Astrocyte (in vitro differentiated cells and primary cell): ENCODE data around the gene OTULINL. TPM values are rescaled to one million over a fixed set of nuclear protein-coding genes. Genes with fewer than 3 reads are reported as not detected.

Experiments used
- DNase-seq: peaks from one replicate; pipeline ENCODE4 v3.0.0-alpha.2; 2010; ENCODE audit warnings: low read depth
- FAIRE-seq: peaks from 2 replicates; lab custom pipeline; 2011; peaks lifted over from hg19 to GRCh38; lab: Jason Lieb, UNC
- H2AFZ ChIP-seq: 2 replicates; pipeline ENCODE4 v1.6.0; 2012; ENCODE audit warnings: low read depth, low read length, inconsistent platforms
- H3K27ac ChIP-seq: 2 replicates; pipeline ENCODE4 v1.5.1; 2011; ENCODE audit warnings: low read depth, low read length, inconsistent platforms
- H3K27me3 ChIP-seq: 2 replicates; pipeline ENCODE4 v1.6.0; 2011; ENCODE audit warnings: low read length, inconsistent platforms; ENCODE audit not compliant: insufficient read depth
- H3K36me3 ChIP-seq: 2 replicates; pipeline ENCODE4 v1.5.1; 2011; ENCODE audit warnings: low read length, inconsistent platforms; ENCODE audit not compliant: insufficient read depth
- H3K4me1 ChIP-seq: 2 replicates; pipeline ENCODE4 v1.5.1; 2011; ENCODE audit warnings: low read length, inconsistent platforms; ENCODE audit not compliant: insufficient read depth
- H3K4me2 ChIP-seq: 2 replicates; pipeline ENCODE4 v1.6.0; 2012; ENCODE audit warnings: low read length, inconsistent platforms
- H3K4me3 ChIP-seq: 2 replicates; pipeline ENCODE4 v1.5.1; 2011; ENCODE audit warnings: low read depth, mild to moderate bottlenecking, low read length, inconsistent platforms; ENCODE audit not compliant: insufficient read depth
- H3K79me2 ChIP-seq: 2 replicates; pipeline ENCODE4 v1.6.0; 2012; ENCODE audit warnings: mild to moderate bottlenecking, low read length, inconsistent platforms; ENCODE audit not compliant: insufficient read depth
- H3K9ac ChIP-seq: 2 replicates; pipeline ENCODE4 v1.6.0; 2012; ENCODE audit warnings: mild to moderate bottlenecking, low read length, inconsistent platforms
- H3K9me3 ChIP-seq: 2 replicates; pipeline ENCODE4 v1.5.1; 2012; ENCODE audit warnings: low read depth, mild to moderate bottlenecking, low read length, inconsistent platforms; ENCODE audit not compliant: insufficient read depth
- H4K20me1 ChIP-seq: 2 replicates; pipeline ENCODE4 v1.6.0; 2012; ENCODE audit warnings: low read length, inconsistent platforms; ENCODE audit not compliant: insufficient read depth
- H3K27ac Mint-ChIP-seq: one replicate; pipeline ENCODE4 v1.8.0; 2021; ENCODE audit warnings: mild to moderate bottlenecking, mixed read lengths; ENCODE audit not compliant: unreplicated experiment
- H3K27me3 Mint-ChIP-seq: one replicate; pipeline ENCODE4 v1.8.0; 2021; ENCODE audit warnings: low read depth, mixed read lengths; ENCODE audit not compliant: unreplicated experiment
- H3K36me3 Mint-ChIP-seq: one replicate; pipeline ENCODE4 v1.8.0; 2021; ENCODE audit warnings: low read depth, mixed read lengths; ENCODE audit not compliant: unreplicated experiment
- H3K4me1 Mint-ChIP-seq: one replicate; pipeline ENCODE4 v1.8.0; 2021; ENCODE audit warnings: low read depth, mixed read lengths; ENCODE audit not compliant: unreplicated experiment
- H3K4me3 Mint-ChIP-seq: one replicate; pipeline ENCODE4 v1.8.0; 2021; ENCODE audit warnings: mild to moderate bottlenecking, moderate library complexity, mixed read lengths; ENCODE audit not compliant: unreplicated experiment
- H3K9me3 Mint-ChIP-seq: one replicate; pipeline ENCODE4 v1.8.0; 2021; ENCODE audit warnings: mild to moderate bottlenecking, mixed read lengths; ENCODE audit not compliant: unreplicated experiment
- EZH2 ChIP-seq: IDR thresholded peaks from 2 replicates; pipeline ENCODE4 v1.6.1; 2012; ENCODE audit warnings: mild to moderate bottlenecking, low read length, inconsistent platforms; ENCODE audit not compliant: insufficient read depth
- total RNA-seq: library from RNA; stranded (reverse); gene quantifications from 2 replicates; pipeline ENCODE4 v1.2.1, GENCODE V29; 2021
- TF ChIP-seq, protein P1 (sequence below): IDR thresholded peaks from 2 replicates; pipeline ENCODE4 v1.5.1; 2011; ENCODE audit warnings: low read depth, mild to moderate bottlenecking, inconsistent platforms, low read length, moderate library complexity; ENCODE audit not compliant: insufficient read depth

OTULINL gene
- total RNA-seq, 1 donor from 2014 or later = 2.8 TPM

DNA sequence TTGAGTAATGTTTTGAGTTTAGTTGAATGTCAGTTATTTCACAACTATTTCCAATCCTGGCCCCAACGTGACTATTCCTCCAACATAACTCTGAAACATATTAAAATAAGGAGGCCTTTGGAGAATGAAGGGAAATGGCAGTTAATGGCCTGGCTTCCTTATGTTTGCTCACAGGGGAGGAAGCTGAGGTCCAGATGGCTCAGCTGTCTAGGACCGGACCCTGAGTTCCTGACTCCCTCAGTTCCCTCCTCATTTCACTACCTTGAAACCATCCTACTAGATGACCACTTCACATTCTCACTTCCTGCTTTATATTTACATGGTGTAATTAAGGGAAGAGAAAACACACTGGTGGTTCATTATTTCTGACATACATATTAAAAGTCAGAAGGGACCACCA is 6.6 kb downstream of the OTULINL start:
- H3K36me3 ChIP-seq = no peaks in the 10 kb centered on the region
- no peaks in the 10 kb centered on the region for H3K36me3 Mint-ChIP-seq
- H3K27ac ChIP-seq = no peak overlapping the region
- no peak overlapping the region for H3K4me3 Mint-ChIP-seq
- H3K27ac Mint-ChIP-seq = no peak overlapping the region
- no peak overlapping the region for H3K4me3 ChIP-seq
- no peak for FAIRE-seq
- no peak overlapping the region for H2AFZ ChIP-seq
- no peaks in the 10 kb centered on the region for H4K20me1 ChIP-seq
- H3K27me3 Mint-ChIP-seq = peaks cover 3% of the 10 kb centered on the region
- H3K9me3 Mint-ChIP-seq = peaks cover 2% of the 10 kb centered on the region
- no peak for DNase-seq
- peaks cover 10% of the 10 kb centered on the region for H3K4me1 ChIP-seq
- no peaks in the 10 kb centered on the region for H3K79me2 ChIP-seq
- no peak overlapping the region for H3K4me2 ChIP-seq
- no peaks in the 10 kb centered on the region for H3K9me3 ChIP-seq
- peaks cover 19% of the 10 kb centered on the region for H3K27me3 ChIP-seq
- peaks cover 7% of the 10 kb centered on the region for H3K4me1 Mint-ChIP-seq
- no peak overlapping the region for H3K9ac ChIP-seq
- TF ChIP-seq, protein P1, sequence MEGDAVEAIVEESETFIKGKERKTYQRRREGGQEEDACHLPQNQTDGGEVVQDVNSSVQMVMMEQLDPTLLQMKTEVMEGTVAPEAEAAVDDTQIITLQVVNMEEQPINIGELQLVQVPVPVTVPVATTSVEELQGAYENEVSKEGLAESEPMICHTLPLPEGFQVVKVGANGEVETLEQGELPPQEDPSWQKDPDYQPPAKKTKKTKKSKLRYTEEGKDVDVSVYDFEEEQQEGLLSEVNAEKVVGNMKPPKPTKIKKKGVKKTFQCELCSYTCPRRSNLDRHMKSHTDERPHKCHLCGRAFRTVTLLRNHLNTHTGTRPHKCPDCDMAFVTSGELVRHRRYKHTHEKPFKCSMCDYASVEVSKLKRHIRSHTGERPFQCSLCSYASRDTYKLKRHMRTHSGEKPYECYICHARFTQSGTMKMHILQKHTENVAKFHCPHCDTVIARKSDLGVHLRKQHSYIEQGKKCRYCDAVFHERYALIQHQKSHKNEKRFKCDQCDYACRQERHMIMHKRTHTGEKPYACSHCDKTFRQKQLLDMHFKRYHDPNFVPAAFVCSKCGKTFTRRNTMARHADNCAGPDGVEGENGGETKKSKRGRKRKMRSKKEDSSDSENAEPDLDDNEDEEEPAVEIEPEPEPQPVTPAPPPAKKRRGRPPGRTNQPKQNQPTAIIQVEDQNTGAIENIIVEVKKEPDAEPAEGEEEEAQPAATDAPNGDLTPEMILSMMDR = no peak
- TF ChIP-seq EZH2 = no peak

DNA sequence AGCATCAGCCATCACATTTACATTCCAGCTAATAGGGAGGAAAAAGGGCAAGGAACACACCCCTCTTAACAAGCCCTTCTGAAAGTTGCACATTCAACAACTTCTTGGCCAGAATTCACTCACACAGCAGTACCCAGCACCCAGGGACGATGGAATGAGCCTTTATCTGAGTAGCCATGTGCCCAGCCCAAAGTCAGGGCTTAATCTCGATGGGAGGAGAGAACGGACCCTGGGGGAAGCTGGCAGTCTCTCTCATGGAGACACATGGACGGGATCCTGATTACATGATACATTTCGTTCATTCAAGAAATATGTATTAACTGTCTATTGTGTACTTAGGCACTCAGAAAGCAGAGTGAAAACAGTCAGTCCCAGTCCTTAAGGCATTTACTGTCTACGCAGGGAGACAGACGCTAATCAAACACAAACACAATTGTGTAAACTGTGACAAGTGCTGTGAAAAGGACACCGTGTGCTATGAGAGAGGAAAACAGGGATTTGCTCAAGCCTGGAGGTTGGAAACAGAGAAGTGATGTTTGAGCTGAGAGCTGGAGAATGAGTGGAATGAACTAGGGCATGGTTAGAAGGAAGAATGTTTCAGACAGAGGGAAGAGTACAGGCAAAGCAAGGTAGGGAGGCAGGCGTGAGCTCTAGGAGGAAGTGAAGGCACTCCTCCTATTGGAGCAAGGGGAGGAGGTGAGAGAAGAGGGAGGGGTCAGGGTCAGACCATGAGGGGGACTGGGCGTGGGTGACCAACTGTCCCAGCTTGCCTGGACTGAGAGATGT is 7.4 kb downstream of the OTULINL start:
- H3K36me3 ChIP-seq = no peaks in the 10 kb centered on the region
- H4K20me1 ChIP-seq = no peaks in the 10 kb centered on the region
- peaks cover 16% of the 10 kb centered on the region for H3K4me1 ChIP-seq
- H3K9ac ChIP-seq = no peak overlapping the region
- H3K9me3 Mint-ChIP-seq = peaks cover 2% of the 10 kb centered on the region
- no peak for FAIRE-seq
- TF ChIP-seq, protein P1 = no peak
- no peak for TF ChIP-seq EZH2
- H3K36me3 Mint-ChIP-seq = no peaks in the 10 kb centered on the region
- peaks cover 11% of the 10 kb centered on the region for H3K27me3 ChIP-seq
- no peaks in the 10 kb centered on the region for H3K79me2 ChIP-seq
- no peak overlapping the region for H3K4me3 Mint-ChIP-seq
- H2AFZ ChIP-seq = no peak overlapping the region
- no peak overlapping the region for H3K27ac ChIP-seq
- DNase-seq = no peak
- no peaks in the 10 kb centered on the region for H3K9me3 ChIP-seq
- peaks cover 3% of the 10 kb centered on the region for H3K27me3 Mint-ChIP-seq
- no peak overlapping the region for H3K4me2 ChIP-seq
- no peak overlapping the region for H3K27ac Mint-ChIP-seq
- peaks cover 15% of the 10 kb centered on the region for H3K4me1 Mint-ChIP-seq
- H3K4me3 ChIP-seq = no peak overlapping the region

DNA sequence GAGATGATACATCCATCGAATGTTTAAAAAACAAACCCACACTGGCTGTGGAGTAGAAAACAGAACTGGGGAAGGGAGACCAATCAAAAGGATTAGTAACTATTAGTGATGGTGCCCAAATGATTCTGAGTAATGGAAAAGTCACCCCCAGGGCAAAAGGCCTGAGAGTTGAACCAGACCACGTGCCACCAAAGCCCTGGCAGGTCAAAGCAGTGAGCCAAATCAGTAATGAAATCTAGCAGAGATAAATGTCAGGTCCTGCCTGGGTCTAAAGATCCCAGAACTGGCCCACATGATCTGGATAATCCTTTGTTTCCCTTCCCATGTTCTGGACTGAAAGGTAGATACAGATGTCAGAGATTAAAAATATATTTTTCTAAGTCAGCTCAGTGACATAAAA is 9.4 kb downstream of the OTULINL start:
- Histone ChIP-seq H3K4me1 (peaks cover 16% of the 10 kb centered on the region), H4K20me1 (no peaks in the 10 kb centered on the region), H3K79me2 (no peaks in the 10 kb centered on the region), H3K27ac (no peak overlapping the region), H3K36me3 (no peaks in the 10 kb centered on the region), H3K4me2 (no peak overlapping the region), H3K27me3 (peaks cover 1% of the 10 kb centered on the region), H3K9ac (no peak overlapping the region), H3K4me3 (no peak overlapping the region), H3K9me3 (no peaks in the 10 kb centered on the region), H2AFZ (no peak overlapping the region)
- Mint-ChIP-seq H3K4me3 (no peak overlapping the region), H3K36me3 (no peaks in the 10 kb centered on the region), H3K4me1 (peaks cover 23% of the 10 kb centered on the region), H3K27ac (no peak overlapping the region), H3K27me3 (no peaks in the 10 kb centered on the region), H3K9me3 (peaks cover 2% of the 10 kb centered on the region)
- FAIRE-seq = no peak
- TF ChIP-seq, protein P1 = no peak
- no peak for TF ChIP-seq EZH2
- no peak for DNase-seq
